ENCODE results near the gene LY6G6D. TPM values are rescaled to one million over a fixed set of nuclear protein-coding genes. Genes with fewer than 3 reads are reported as not detected.

Gene LY6G6D
- total and polyA plus RNA-seq, 2 donors (not counting 1 experiment from before 2014, with no cell fraction given) = not detected

GRCh38 chr6:31744422-31744821 is 29.3 kb downstream of the LY6G6D start:
- H4K20me1 ChIP-seq (ENCODE audit: control insufficient read depth, extremely low read depth, insufficient read depth, low read length) = no peaks in the 10 kb centered on the region
- no peak overlapping the region for H3K27ac ChIP-seq (ENCODE audit: insufficient read depth, low read length)
- no peak for DNase-seq (ENCODE audit: low read depth in 2 of 2)
- TF ChIP-seq EZH2 (IDR thresholded peaks at IDR 0.05; ENCODE audit: low read length, missing control alignments) = no peak
- no peak for TF ChIP-seq CTCF (conservative IDR thresholded peaks at IDR 0.05 in 1 of 2, IDR thresholded peaks at IDR 0.05 in 1 of 2; ENCODE audit: low read depth in 1 of 2, low read length in 2 of 2)
- H2AFZ ChIP-seq (ENCODE audit: low read length) = no peak overlapping the region
- H3K79me2 ChIP-seq (ENCODE audit: control insufficient read depth, insufficient read depth, low read length) = peaks cover 7% of the 10 kb centered on the region
- H3K27me3 ChIP-seq (ENCODE audit: control insufficient read depth, insufficient read depth, low read length) = no peaks in the 10 kb centered on the region
- no peak overlapping the region for H3K9ac ChIP-seq (ENCODE audit: insufficient read depth, low read length)
- H3K4me3 ChIP-seq (replicated peaks in 1 of 4; ENCODE audit: control extremely low read depth in 1 of 4, insufficient read depth in 1 of 4, low read depth in 3 of 4, low read length in 4 of 4) = no peak overlapping the region
- no peaks in the 10 kb centered on the region for H3K9me3 ChIP-seq (ENCODE audit: control insufficient read depth, insufficient read depth, low read depth, low read length)
- no peak overlapping the region for H3K4me2 ChIP-seq (ENCODE audit: extremely low read depth, insufficient read depth, low read length)
- peaks cover 4% of the 10 kb centered on the region for H3K36me3 ChIP-seq (ENCODE audit: control insufficient read depth, insufficient read depth, low read length)
- peaks cover 6% of the 10 kb centered on the region for H3K4me1 ChIP-seq (ENCODE audit: control insufficient read depth, extremely low read depth, insufficient read depth, low read length)

GRCh38 chr6:31749301-31750036 is 34.3 kb downstream of the LY6G6D start:
- H3K27me3 ChIP-seq (ENCODE audit: control insufficient read depth, insufficient read depth, low read length) = no peaks in the 10 kb centered on the region
- no peaks in the 10 kb centered on the region for H3K79me2 ChIP-seq (ENCODE audit: control insufficient read depth, insufficient read depth, low read length)
- H3K4me2 ChIP-seq (ENCODE audit: extremely low read depth, insufficient read depth, low read length) = no peak overlapping the region
- no peaks in the 10 kb centered on the region for H4K20me1 ChIP-seq (ENCODE audit: control insufficient read depth, extremely low read depth, insufficient read depth, low read length)
- no peak overlapping the region for H3K9ac ChIP-seq (ENCODE audit: insufficient read depth, low read length)
- TF ChIP-seq CTCF (conservative IDR thresholded peaks at IDR 0.05 in 1 of 2, IDR thresholded peaks at IDR 0.05 in 1 of 2; ENCODE audit: low read depth in 1 of 2, low read length in 2 of 2) (no peak), EZH2 (IDR thresholded peaks at IDR 0.05; ENCODE audit: low read length, missing control alignments) (no peak)
- no peak overlapping the region for H2AFZ ChIP-seq (ENCODE audit: low read length)
- H3K27ac ChIP-seq (ENCODE audit: insufficient read depth, low read length) = no peak overlapping the region
- no peak for DNase-seq (ENCODE audit: low read depth in 2 of 2)
- H3K36me3 ChIP-seq (ENCODE audit: control insufficient read depth, insufficient read depth, low read length) = peaks cover 2% of the 10 kb centered on the region
- H3K4me3 ChIP-seq (replicated peaks in 1 of 4; ENCODE audit: control extremely low read depth in 1 of 4, insufficient read depth in 1 of 4, low read depth in 3 of 4, low read length in 4 of 4) = no peak overlapping the region
- H3K9me3 ChIP-seq (ENCODE audit: control insufficient read depth, insufficient read depth, low read depth, low read length) = no peaks in the 10 kb centered on the region
- H3K4me1 ChIP-seq (ENCODE audit: control insufficient read depth, extremely low read depth, insufficient read depth, low read length) = peaks cover 5% of the 10 kb centered on the region

- H3K4me2 ChIP-seq (ENCODE audit: extremely low read depth, insufficient read depth, low read length) = no peak overlapping the region
- H3K27me3 ChIP-seq (ENCODE audit: control insufficient read depth, insufficient read depth, low read length) = no peaks in the 10 kb centered on the region
- H3K4me3 ChIP-seq (replicated peaks in 1 of 4; ENCODE audit: control extremely low read depth in 1 of 4, insufficient read depth in 1 of 4, low read depth in 3 of 4, low read length in 4 of 4) = no peak overlapping the region
- H2AFZ ChIP-seq (ENCODE audit: low read length) = no peak overlapping the region
- DNase-seq (ENCODE audit: low read depth in 2 of 2) = peak in 1 of 2 donors; percentile 87
- TF ChIP-seq EZH2 (IDR thresholded peaks at IDR 0.05; ENCODE audit: low read length, missing control alignments) (no peak), CTCF (conservative IDR thresholded peaks at IDR 0.05 in 1 of 2, IDR thresholded peaks at IDR 0.05 in 1 of 2; ENCODE audit: low read depth in 1 of 2, low read length in 2 of 2) (no peak)
- no peaks in the 10 kb centered on the region for H3K9me3 ChIP-seq (ENCODE audit: control insufficient read depth, insufficient read depth, low read depth, low read length)
- H4K20me1 ChIP-seq (ENCODE audit: control insufficient read depth, extremely low read depth, insufficient read depth, low read length) = no peaks in the 10 kb centered on the region
- peaks cover 2% of the 10 kb centered on the region for H3K36me3 ChIP-seq (ENCODE audit: control insufficient read depth, insufficient read depth, low read length)
- peaks cover 5% of the 10 kb centered on the region for H3K4me1 ChIP-seq (ENCODE audit: control insufficient read depth, extremely low read depth, insufficient read depth, low read length)
- H3K9ac ChIP-seq (ENCODE audit: insufficient read depth, low read length) = no peak overlapping the region
- no peak overlapping the region for H3K27ac ChIP-seq (ENCODE audit: insufficient read depth, low read length)
- no peaks in the 10 kb centered on the region for H3K79me2 ChIP-seq (ENCODE audit: control insufficient read depth, insufficient read depth, low read length)
These were observed 35.4 kb downstream of the LY6G6D start for GRCh38 chr6:31750411-31751022.

Data from fibroblast of lung (primary cell).